GM19043 (cell line): ENCODE data around the gene LEUTX.
"Not testable (repeated sequence)": the region's sequence is repeated elsewhere in the genome, so short reads cannot be mapped to it uniquely, and the experiment has no call there.

Experiments
- ATAC-seq: cut with Tn5 transposase; IDR thresholded peaks from one replicate; pipeline ENCODE4 v1.9.1; 2021; ENCODE audit warnings: low read depth; ENCODE audit not compliant: unreplicated experiment

Gene LEUTX, protein sequence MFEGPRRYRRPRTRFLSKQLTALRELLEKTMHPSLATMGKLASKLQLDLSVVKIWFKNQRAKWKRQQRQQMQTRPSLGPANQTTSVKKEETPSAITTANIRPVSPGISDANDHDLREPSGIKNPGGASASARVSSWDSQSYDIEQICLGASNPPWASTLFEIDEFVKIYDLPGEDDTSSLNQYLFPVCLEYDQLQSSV

DNA sequence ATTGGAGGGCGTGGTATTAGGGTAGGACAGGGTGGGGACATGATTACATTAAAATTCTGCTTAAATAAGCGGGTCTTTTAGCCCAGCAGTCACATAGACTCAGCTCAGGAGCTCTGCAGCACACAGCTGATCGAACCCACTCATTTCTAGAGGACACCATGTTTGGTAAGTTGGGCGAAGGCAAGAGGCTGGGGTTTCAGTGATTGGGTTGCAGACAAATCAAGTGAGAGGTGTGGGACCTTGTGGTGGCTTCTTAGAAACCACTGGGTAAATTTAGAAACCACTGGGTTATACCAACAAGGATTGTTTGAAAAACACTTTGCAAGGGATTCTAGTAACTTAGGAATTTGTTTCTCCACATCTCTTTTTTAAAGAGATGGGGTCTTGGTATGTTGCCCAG is at the start of gene LEUTX:
Gene LEUTX, plus strand, starts transcription at position 92 of the 400 bp plus-strand sequence. Its CDS starts 67 bp downstream, at position 159.
- ATAC-seq, result no peak

DNA sequence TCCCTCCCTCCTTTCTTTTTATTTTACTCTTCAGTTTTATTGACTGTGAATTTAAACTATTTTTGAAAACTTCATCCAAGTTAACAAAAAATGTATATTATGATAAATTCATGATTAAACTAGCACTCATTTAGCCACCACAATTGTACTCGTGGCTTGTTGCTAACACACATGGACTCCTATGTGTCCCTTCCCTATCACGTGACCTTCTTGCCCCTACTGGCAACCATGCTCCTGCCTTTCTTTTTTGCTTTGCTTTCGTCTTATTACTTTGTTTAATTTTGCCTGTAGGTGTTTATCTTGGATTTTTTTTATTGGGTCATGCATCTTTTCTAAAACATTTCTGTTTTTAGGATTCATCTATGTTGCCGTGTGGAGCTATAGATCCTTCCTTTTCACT is 49.1 kb upstream of the LEUTX start:
- ATAC-seq, result no peak

DNA sequence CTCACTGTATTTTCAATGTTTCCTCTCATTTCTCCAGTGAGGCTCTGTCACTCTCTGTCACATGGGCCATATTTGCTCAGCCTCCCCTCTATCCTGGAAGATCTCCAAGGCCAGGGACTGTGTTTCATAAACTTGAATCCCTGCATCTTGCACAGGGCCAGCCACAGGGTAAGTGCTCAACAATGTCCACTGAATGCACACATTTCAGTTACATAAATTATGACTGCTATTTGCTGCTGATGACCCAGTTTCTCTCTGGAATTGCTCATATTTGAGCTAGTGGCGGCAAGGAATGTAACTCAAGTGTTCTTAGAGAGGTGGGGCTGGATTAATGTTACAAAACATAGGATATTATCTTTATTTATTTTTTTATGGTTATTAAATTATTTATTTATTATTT is 47.0 kb upstream of the LEUTX start:
- no peak for ATAC-seq

DNA sequence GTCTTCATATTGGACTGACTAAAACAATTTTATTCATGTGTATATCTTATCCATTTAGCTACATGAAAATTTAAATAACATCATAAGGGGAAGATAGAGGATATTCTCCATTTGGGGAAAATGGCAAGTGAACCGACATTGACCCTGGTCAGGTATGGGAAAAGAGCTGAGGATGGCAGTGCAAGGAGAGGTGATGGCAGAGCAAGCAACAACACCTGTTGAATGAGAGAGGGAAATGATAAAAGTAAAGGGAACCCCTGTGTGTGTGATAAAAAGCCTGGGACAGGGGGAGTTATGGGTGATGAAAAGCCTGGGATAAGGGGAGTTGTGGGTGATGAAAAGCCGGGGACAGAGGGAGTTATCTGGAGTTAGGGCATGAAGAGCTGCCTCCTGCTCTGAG is 44.8 kb upstream of the LEUTX start:
- ATAC-seq, result no peak

DNA sequence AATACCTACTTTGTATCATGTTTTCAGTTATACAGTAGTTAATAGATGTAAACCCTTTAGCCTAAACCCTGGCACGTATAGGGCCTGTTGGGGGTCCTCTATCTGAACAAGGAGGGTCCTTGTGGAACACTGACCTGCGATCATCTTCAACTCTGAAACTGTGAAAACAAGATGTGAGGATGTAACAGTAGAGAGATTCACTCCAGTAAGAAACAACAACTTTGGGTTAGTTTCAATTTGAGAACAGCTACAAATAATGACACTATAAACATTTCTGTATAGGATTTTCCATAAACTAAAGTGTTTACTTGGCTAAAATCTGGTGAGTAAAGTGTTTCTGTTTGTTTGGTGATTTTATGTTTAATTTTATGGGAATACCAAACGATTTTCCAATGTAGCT is 43.0 kb upstream of the LEUTX start:
- ATAC-seq, result no peak

DNA sequence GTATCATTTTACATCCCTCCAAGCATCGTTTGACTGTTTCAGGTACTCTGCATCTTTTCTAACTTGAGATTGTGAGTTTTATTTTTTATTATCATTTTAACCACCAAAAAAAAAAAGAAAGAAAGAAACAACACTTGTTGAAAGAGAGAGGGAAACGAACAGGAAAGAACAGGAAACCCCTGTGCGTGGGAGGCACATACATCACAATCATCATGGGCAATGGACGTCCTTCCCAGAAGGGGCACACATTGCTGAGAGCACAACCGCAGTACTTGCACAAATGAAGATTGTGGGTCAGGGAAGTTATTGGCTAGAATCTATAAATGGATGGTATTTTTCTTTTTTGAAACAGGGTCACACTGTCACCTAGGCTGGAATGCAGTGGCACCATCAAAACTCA is 42.6 kb upstream of the LEUTX start:
- ATAC-seq, result no peak

DNA sequence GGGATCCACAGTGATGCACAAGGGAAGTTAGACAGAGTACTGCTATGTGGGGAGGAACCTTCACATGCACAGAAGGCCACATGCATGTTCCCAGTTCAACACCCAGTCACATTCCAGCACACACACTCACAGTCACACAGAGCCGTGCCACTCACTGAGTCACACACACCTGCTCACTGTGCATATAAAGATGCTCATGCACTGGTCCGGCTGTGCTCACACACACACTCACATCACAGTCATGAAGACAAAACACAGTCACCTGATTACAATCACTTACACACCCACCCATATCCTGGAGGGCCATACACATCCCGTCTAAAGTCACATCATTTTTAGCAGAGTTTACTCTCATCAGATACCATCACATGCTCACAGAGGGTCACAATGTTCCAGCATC is 41.3 kb upstream of the LEUTX start:
- ATAC-seq, result no peak

DNA sequence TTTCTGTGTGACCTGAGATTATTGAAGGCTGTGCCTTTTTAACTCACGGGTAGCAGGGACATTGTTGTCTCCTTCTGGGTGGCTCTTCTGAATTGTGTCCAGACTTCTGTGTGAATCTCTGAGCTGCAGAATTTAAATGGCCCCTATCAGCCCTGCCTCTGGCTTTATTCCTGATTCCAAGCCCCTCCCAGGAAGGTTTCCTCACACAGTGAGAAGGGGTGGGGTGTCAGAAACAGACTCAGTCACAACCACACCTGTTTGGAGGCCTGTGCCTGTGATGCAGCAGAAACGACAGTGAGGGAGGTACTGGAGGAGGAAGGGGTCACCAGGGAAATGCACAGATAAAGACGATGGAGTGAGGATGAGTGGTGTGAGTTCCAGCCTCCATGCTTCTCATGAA is 40.8 kb upstream of the LEUTX start, which contains the start of gene CLC:
Gene CLC, minus strand, starts transcription at position 139 of the 400 bp plus-strand sequence. Its CDS starts 77 bp downstream, at position 62.
- no peak for ATAC-seq

DNA sequence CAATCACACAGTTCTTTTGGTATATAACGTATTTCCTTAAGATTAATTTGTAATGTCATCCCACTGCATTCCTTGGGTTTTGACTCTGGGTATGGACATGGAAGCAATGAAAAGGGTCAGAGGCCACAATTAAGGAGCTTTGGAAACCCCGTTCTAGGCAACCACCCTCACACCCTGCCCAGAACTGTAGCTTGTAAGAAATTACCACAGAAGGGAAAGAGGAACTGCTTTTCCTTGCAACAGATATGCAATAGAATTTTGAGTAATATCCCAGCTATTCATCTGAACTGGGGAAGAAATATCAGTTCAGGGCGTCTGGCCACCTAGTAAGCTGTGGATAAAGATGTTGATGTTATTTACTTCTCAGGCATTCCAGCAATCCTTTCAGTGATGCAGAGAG is 39.8 kb upstream of the LEUTX start:
- no peak for ATAC-seq

DNA sequence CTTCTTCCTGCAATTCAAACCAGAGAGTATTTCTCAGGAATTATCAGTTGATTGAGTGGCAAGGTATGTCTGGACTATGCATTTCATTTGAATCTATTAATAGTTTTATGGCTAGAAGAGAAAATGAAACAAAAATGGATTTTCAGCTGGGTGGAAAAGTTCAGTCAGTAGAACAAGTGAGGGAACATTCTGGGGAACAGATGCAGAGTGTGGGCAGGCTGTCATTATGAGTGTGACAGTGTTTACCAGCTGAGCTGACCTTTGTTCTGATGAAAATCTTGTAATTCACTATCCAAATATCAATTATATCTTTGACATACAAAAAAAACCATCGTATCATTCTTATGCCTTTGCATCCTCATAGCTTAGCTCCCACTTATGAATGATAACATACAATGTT is 38.3 kb upstream of the LEUTX start:
- no peak for ATAC-seq

DNA sequence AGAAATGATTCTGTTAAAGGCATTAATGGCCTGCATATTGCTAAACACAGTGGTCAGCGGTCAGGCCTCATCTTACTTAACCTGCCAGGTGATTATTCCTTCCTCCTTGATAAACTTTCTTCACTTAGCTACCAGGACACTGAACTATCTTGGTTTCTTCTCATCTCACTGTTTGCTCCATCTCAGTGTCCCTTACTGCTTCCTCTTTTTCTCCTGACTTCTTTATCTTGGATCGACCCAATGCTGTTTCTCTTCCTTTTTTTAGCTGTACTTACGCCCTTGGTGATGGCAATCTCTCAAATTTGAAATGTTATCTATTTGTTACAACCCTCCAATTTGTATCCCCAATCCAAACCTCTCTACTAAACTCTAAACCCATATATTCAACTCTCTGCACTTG is 33.0 kb upstream of the LEUTX start:
- ATAC-seq, result no peak

DNA sequence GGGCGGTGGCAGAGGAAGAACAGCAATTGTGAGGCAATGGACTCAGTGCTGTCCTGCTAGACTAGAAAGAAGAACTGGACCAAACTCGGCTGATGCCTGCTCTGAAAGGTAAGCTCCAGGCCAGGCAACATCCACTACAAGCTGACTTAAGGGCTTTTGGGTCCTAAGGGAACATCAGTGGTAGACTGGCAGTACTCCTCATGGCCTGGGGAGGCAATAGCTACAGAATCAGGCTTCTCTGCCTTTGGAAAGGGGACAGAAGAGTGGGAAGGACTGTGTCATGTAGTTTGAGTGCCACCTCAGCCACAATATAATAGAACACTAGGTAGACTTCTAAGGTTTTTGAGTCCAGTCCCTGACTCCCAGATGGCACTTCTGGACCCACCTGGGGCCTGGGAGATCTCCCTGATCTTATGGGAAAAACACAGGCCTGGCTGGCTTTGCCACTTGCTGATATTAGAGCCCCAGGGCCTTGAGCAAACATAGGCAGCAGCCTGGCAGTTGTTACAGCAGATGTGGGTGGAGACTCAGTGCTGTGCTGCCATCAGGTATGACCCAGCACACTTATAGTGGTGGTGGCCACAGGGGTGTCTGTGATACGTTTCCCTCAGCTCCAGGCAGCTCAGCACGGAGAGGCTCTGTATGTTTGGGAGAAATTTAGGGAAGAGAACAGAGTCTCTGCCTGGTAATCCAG is 31.7 kb upstream of the LEUTX start:
- ATAC-seq, result no peak

DNA sequence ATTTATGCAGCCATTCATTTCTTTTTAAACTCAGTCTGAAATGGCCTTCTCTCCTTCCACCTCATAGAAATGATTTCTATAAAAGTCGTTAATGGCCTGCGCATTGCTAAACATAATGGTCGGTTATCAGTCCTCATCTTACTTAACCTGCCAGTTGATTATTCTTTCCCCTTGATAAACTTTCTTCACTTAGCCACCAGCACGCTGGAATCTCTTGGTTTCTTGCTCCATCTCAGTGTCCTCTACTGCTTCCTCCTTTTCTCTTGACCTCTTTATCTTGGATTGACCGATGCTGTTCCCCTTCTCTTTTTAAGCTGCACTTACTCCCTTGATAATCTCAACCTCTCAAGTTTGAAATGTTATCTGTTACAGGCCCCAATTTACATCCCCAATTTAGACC is 28.7 kb upstream of the LEUTX start:
- ATAC-seq, result no peak

DNA sequence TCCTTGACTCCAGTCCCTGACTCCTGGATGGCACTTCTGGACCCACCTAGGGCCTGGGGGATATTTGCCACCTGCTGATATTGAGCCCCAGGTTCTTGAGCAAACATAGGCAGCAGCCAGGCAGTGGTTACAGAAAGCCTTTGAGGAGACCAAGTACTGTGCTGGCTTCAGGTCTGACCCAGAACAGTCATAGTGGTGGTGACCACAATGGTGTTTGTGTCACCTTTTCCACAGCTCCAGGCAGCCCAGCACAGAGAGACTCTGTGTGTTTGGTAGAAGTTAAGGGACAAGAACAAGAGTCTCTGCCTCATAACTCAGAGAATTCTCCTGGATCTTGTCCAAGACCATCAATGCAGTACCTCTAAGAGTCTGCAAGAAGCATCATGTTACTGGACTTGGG is 26.3 kb upstream of the LEUTX start:
- ATAC-seq, result no peak

DNA sequence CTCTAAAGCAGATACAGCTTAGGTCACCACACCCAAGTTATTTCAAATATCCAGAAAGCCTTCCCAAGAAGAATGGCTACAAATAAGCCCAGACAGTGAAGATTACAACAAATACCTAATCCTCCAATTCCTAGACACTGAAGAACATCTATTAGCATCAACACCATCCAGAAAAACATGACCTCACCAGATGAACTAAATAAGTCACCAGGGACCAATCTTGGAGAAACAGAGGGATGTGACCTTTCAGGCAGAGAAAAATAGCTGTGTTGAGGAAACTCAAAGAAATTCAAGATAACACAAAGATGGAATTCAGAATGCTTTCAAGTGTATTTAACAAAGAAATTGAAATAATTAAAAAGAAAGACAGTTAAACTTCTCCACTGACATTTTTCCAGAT is 25.9 kb upstream of the LEUTX start:
- no peak for ATAC-seq

DNA sequence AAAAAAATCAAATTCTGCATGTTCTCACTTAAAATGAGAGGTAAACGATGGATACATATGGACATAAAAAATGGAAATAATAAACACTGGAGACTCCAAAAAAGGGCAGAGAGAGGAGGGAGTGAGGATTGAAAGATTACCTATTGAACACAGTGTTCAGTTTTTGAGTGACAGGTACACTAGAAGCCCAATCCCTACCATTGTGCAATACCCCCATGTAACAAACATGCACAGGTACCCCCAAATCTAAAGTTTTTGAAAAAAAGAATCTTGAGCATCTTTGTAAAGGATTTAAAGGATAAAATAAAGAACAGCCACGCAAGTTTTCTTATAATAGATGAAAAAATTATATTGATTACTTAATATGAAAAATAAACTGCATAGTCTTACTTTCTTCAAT is 24.1 kb upstream of the LEUTX start:
- no peak for ATAC-seq

DNA sequence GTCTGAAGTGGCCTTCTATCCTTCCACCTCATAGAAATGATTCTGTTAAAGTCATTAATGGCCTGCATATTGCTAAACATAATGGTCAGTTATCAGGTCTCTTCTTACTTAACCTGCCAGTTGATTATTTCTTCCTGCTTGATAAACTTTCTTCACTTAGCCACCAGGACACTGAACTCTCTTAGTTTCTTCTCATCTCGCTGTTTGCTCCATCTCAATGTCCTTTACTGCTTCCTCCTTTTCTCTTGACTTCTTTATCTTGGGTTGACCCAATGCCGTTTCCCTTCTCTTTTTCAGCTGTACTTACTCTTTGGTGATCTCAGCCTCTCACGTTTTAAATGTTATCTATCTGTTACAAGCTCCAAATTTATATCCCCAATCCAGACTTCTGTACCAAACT is 23.7 kb upstream of the LEUTX start:
- no peak for ATAC-seq

DNA sequence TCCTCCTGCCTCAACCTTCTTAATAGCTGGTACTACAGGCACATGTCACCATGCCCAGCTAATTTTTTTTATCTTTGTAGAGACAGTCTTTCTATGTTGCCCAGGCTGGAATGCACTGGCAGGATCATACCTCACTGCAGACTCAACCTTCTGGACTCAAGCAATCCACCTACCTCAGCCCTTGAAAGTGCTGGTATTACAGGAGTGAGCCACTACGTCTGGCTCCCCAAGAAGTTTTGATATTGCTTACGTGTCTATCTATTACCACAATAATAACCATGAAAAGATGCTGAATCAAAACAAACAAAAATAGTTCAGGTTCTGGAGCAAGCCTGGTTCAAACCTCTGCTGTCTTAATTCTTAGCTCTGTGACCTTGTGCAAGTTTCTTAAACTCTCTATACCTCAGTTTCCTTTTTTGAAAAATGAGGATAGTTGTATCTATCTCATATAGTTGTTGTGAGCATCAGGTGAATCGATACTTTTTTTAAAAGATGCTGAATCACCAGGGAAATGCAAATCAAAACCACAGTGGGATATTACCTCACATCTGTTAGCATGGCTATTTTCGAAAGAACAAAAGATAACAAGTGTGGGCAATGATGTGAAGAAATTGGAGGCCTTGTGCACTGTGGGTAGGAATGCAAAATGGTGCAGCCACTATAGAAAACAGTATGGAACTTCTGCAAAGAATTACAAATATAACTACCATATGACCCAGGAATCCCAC is 19.0 kb upstream of the LEUTX start:
- no peak for ATAC-seq

DNA sequence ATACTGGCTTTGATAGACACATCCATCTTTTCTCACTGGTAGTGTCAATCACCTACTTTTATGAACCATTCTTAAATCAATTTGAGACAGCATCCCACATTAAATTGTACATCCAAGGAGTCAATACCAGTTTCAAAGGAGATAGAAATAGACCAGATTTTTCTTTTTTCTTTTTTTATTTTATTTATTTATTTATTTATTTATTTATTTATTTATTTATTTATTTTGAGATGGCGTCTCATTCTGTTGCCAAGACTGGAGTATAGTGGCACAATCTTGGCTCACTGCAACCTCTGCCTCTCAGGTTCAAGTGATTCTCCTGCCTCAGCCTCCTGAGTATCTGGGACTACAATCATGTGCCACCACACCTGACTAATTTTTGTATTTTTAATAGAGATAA is 16.8 kb upstream of the LEUTX start:
- not testable (repeated sequence) for ATAC-seq

DNA sequence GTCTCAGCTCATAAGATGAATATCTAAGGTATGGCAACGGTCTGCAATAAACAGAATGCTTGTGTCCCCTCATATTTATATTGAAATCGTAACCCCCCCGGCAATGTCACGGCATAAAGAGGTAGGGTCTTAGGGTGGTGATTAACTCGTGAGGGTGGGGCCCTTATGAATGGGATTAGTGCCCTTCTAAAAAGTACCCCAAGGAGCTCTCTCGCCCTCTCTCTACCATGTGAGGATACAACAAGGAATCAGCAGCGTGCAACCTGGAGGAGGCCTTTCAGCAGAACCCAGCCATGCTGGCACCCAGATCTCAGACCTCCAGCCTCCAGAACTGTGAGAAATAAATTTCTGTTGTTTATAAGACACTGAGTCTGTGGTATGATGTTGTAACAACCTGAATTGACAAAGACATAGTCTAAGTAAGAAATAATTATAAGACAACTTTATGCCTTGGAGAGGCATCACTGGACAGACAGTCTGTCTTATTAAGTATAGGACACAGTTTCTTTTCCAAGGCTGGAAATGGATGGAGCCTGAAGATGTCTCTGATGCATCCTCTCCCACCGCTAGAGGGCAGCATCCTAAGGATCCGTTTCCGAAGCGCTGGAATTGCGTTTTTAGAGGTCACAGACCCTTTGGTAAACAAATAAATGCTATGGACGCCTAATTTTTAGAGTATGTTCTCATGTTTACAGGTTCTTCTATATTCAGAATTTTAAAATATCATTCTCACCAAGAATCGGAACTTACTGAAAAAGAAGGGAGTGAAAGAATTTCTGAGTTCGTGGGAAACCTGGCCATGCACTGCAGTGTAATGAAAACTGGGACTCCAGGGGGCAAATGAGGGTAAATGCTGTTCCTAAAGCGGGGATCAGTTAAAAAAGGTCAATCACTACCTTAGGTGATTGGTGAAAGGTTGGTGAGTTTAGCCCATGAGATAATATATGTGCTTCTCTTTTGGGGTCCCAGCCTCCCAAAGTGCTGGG is 13.3 kb upstream of the LEUTX start:
- ATAC-seq, result no peak

DNA sequence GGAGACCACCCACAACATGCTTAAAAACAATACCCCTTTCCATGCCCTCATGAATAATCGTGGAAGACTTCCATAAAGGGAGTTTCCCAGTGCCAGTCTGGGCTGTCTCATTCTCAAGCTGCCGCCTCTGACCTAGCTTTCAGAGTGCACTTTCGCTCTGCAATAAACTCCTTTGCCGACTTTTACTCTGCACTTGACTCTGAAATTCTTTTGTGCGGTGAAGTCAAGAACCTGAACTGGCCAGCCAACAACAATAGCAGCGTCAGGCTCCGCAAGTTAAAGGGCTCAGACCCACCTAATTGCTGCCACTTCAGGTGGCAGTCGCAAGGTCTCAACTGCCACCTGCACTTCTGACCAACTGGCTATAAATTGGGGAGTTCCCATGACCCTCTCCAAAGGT is 10.3 kb upstream of the LEUTX start:
- no peak for ATAC-seq
